ENCODE measurements around the gene NPEPL1. TPM values are rescaled to one million over a fixed set of nuclear protein-coding genes. Genes with fewer than 3 reads are reported as not detected.

NPEPL1 gene
- total and polyA plus RNA-seq, 2 of the 8 experiments (the other 6 are each of a cell fraction or from before 2014, with no cell fraction given) = 12.4 to 26.8 TPM

GRCh38 chr20:58698741-58699622 is 6.4 kb downstream of the NPEPL1 start:
- H2BK5ac ChIP-seq (ENCODE audit: low read depth, low read length) = no peak overlapping the region
- no peak for FAIRE-seq
- H3K4ac ChIP-seq (replicated peaks; ENCODE audit: insufficient read length, low read depth, low read length) = no peak overlapping the region
- H3K9ac ChIP-seq (replicated peaks in 1 of 4; ENCODE audit: extremely low read depth in 1 of 4, low read depth in 3 of 4, low read length in 3 of 4) = no peak overlapping the region
- H2BK120ac ChIP-seq (replicated peaks; ENCODE audit: low read depth, low read length) = no peak overlapping the region
- no peak for DNase-seq (ENCODE audit: low read depth in 1 of 2, low spot score in 2 of 2)
- no peak for TF ChIP-seq RFX5 (IDR thresholded peaks at IDR 0.05; ENCODE audit: borderline replicate concordance, low read depth, low read length)
- TF ChIP-seq USF2 (IDR thresholded peaks at IDR 0.05; ENCODE audit: low read length) = no peak
- TF ChIP-seq SAP30 (IDR thresholded peaks at IDR 0.05; ENCODE audit: insufficient read depth, insufficient replicate concordance, low read length) = no peak
- no peak for TF ChIP-seq SIRT6 (IDR thresholded peaks at IDR 0.05; ENCODE audit: low read length)
- no peak for TF ChIP-seq CBX5 (IDR thresholded peaks at IDR 0.05; ENCODE audit: low read depth, low read length)
- ChIA-PET POLR2A (ENCODE audit: partially characterized antibody) (interaction anchor here (1.0 to 16.8 kb wide), 9 partner anchors 7 to 175 kb away, joined by 3 to 188 read pairs (median 8); partner anchors contain the start of genes GNAS-AS1 and STX16), CTCF (ENCODE audit: partially characterized antibody) (interaction anchor here (1.3 kb wide), 1 partner anchor 13 kb away, joined by 3 read pairs; no protein-coding TSS in a partner anchor)
- H3K23ac ChIP-seq (ENCODE audit: insufficient read length) = no peak overlapping the region
- no peak overlapping the region for H2BK20ac ChIP-seq (ENCODE audit: low read length)
- 89% methylated on average over 20 of the region's 27 CpGs; no CpG with 5 or more reads in 1 of the 2 experiments for WGBS, 2 experiments (ENCODE audit: extremely low coverage in 1 of 2, insufficient coverage in 1 of 2, insufficient read length in 1 of 2, insufficient replicate concordance in 2 of 2, low coverage in 1 of 2, low lambda C conversion rate in 2 of 2, missing lambda C conversion rate in 1 of 2)
- no peak overlapping the region for H3K14ac ChIP-seq (ENCODE audit: insufficient read length)
- H3K18ac ChIP-seq (ENCODE audit: extremely low read depth, low read length) = no peak overlapping the region
- H4K8ac ChIP-seq (ENCODE audit: extremely low read depth, insufficient read depth, low read length) = no peak overlapping the region
- H4K5ac ChIP-seq (ENCODE audit: insufficient read length, low read depth, low read length) = no peak overlapping the region
- H3K4me2 ChIP-seq (ENCODE audit: insufficient read depth in 1 of 2, low read depth in 2 of 2, low read length in 2 of 2) = no peak overlapping the region
- no peak overlapping the region for H4K91ac ChIP-seq (replicated peaks; ENCODE audit: insufficient read length, low read length)
- H4K20me1 ChIP-seq (replicated peaks in 1 of 2; ENCODE audit: control insufficient read depth in 1 of 2, insufficient read depth in 2 of 2, low read length in 2 of 2) = peaks cover 3 to 8% of the 10 kb centered on the region in 2 experiments
- no peak overlapping the region for H2BK12ac ChIP-seq (ENCODE audit: low read depth, low read length)
- no peak overlapping the region for H2BK15ac ChIP-seq (ENCODE audit: low read length)
- no peak overlapping the region for H3K27ac ChIP-seq (ENCODE audit: low read depth, low read length)
- 0 out of 2 replicates have a peak, but pooled peaks cover 4% of the 10 kb centered on the region for H3K79me1 ChIP-seq (ENCODE audit: low read depth, low read length)
- no peak overlapping the region for H2AFZ ChIP-seq (ENCODE audit: low read length)
- H3K9me3 ChIP-seq (ENCODE audit: insufficient read depth in 2 of 2, low read depth in 1 of 2, low read length in 1 of 2) = no peaks in the 10 kb centered on the region
- H2AK5ac ChIP-seq (ENCODE audit: low read depth, low read length) = no peak overlapping the region
- H3K23me2 ChIP-seq (ENCODE audit: low read depth, low read length) = peaks cover 4% of the 10 kb centered on the region; the same call in 1 of the 2 replicates
- H3K4me1 ChIP-seq (replicated peaks in 1 of 4; ENCODE audit: control insufficient read depth in 3 of 4, insufficient read depth in 4 of 4, low read length in 3 of 4) = peaks cover 0 to 7% (median 3%) of the 10 kb centered on the region in 4 experiments; a peak in 6 of 7 replicates
- H3K36me3 ChIP-seq (ENCODE audit: control insufficient read depth in 2 of 4, insufficient read depth in 4 of 4, low read length in 3 of 4) = peaks cover 9 to 40% (median 21%) of the 10 kb centered on the region in 4 experiments
- H3K27me3 ChIP-seq (replicated peaks in 1 of 4; ENCODE audit: control insufficient read depth in 3 of 4, extremely low read depth in 1 of 4, insufficient read depth in 3 of 4, low read length in 3 of 4) = no peaks in the 10 kb centered on the region
- no peak overlapping the region for H3K56ac ChIP-seq (replicated peaks; ENCODE audit: insufficient read length, low read depth, low read length)
- no peak overlapping the region for H3K4me3 ChIP-seq (ENCODE audit: extremely low read depth in 1 of 4, insufficient read depth in 2 of 4, low read depth in 3 of 4, low read length in 4 of 4)
- H3K79me2 ChIP-seq (ENCODE audit: control insufficient read depth in 1 of 2, insufficient read depth in 2 of 2, low read length in 2 of 2) = no peaks in the 10 kb centered on the region; a peak in 1 of 4 replicates

Data from H1 (cell line).